HepG2 (cell line): ENCODE measurements around the gene URAD. TPM values are rescaled to one million over a fixed set of nuclear protein-coding genes. Genes with fewer than 3 reads are reported as not detected.

Experiments used
- ATAC-seq: fragments of 200-7000 bp; cut with Tn5 transposase; 3 replicates; pipeline ENCODE4 v1.9.1; 2020; ENCODE audit warnings: mild to moderate bottlenecking, moderate library complexity
- BruUV-seq: library from RNA; stranded (reverse); fragments of 400-500 nt; replicated peaks from 2 replicates; lab custom pipeline; 2021; lab: Mats Ljungman, UMichigan
- CTCF ChIA-PET: fragments of 300-600 bp; formaldehyde crosslinking; extraction: SDS; loops from one replicate; lab custom pipeline; 2021; ENCODE audit warnings: low total read pairs, inconsistent platforms, low intra/inter-chr PET ratio; lab: Yijun Ruan, JAX
- POLR2A ChIA-PET: fragments of 350-600 bp; sonication (Branson Sonifier 250); formaldehyde crosslinking; loops from one replicate; lab custom pipeline; 2020; ENCODE audit warnings: antibody characterized with exemption, inconsistent platforms; lab: Yijun Ruan, JAX
- DNase-seq: peaks from one replicate; pipeline ENCODE4 v3.0.0-alpha.2; 2015; ENCODE audit warnings: low spot score
- FAIRE-seq: peaks from 3 replicates; lab custom pipeline; 2011; peaks lifted over from hg19 to GRCh38; lab: Jason Lieb, UNC
- H2AFZ ChIP-seq: one replicate; pipeline ENCODE4 v1.6.1; 2011; ENCODE audit warnings: low read length, inconsistent platforms
- H3K27ac ChIP-seq: fragments of 300-600 bp; 3 replicates; pipeline ENCODE4 v1.8.0; 2011; ENCODE audit warnings: mixed run types, mild to moderate bottlenecking, mixed read lengths, low read length, inconsistent platforms; ENCODE audit not compliant: insufficient read depth; ENCODE audit errors: extremely low read length
- H3K27me3 ChIP-seq, 2 experiments: fragments of 200-600 bp in 1 of 2; 2 replicates in 1 of 2; 3 replicates in 1 of 2; pipeline versions ENCODE4 v1.6.0 to v1.8.0; 2011; ENCODE audit warnings: low read length in 2 of 2, mild to moderate bottlenecking in 2 of 2, moderate library complexity in 2 of 2, inconsistent platforms in 1 of 2; ENCODE audit not compliant: insufficient read depth in 2 of 2, control insufficient read depth in 1 of 2
- H3K36me3 ChIP-seq, 2 experiments: fragments of 200-600 bp in 1 of 2; replicated peaks in 1 of 2; 2 replicates in 1 of 2; 3 replicates in 1 of 2; pipeline versions ENCODE4 v1.5.1 to v1.8.0; 2011; ENCODE audit warnings: low read length in 2 of 2, inconsistent platforms in 1 of 2; ENCODE audit not compliant: insufficient read depth in 2 of 2, control insufficient read depth in 1 of 2
- H3K4me1 ChIP-seq: 2 replicates; pipeline ENCODE4 v1.5.1; 2012; ENCODE audit warnings: low read length, inconsistent platforms; ENCODE audit not compliant: insufficient read depth
- H3K4me2 ChIP-seq: 2 replicates; pipeline ENCODE4 v1.6.0; 2011; ENCODE audit warnings: low read depth, low read length, inconsistent platforms
- H3K4me3 ChIP-seq, 3 experiments: fragments of 200-600 bp in 1 of 3; sonication (generic), shearing (Covaris generic) in 1 of 3; replicated peaks in 1 of 3; 2 replicates each; pipeline ENCODE4 v1.5.1; 2011 to 2016; ENCODE audit warnings: low read length in 3 of 3, inconsistent platforms in 2 of 3, low read depth in 2 of 3, mild to moderate bottlenecking in 2 of 3, control low read depth in 1 of 3, mixed read lengths in 1 of 3; ENCODE audit not compliant: insufficient read depth in 1 of 3
- H3K79me2 ChIP-seq: one replicate; pipeline ENCODE4 v1.6.1; 2011; ENCODE audit warnings: low read length, inconsistent platforms; ENCODE audit not compliant: insufficient read depth
- H3K9ac ChIP-seq: 2 replicates; pipeline ENCODE4 v1.6.0; 2011; ENCODE audit warnings: mild to moderate bottlenecking, low read depth, low read length, inconsistent platforms; ENCODE audit not compliant: insufficient read depth
- H3K9me3 ChIP-seq: 2 replicates; pipeline ENCODE4 v1.5.1; 2012; ENCODE audit warnings: mild to moderate bottlenecking, low read length
- H4K20me1 ChIP-seq: 2 replicates; pipeline ENCODE4 v1.6.0; 2011; ENCODE audit warnings: inconsistent platforms, mild to moderate bottlenecking, low read length, moderate library complexity; ENCODE audit not compliant: insufficient read depth
- CERS6 ChIP-seq: sonication (generic); formaldehyde crosslinking; IDR thresholded peaks from 2 replicates; pipeline ENCODE4 v1.5.0; 2020; ENCODE audit warnings: missing genetic modification reagents
- FOXM1 ChIP-seq: sonication (generic); formaldehyde crosslinking; IDR thresholded peaks from 2 replicates; pipeline ENCODE4 v1.5.0; 2020; ENCODE audit warnings: missing genetic modification reagents
- FOXP1 ChIP-seq, 2 experiments: fragments of 450-650 bp in 1 of 2; IDR thresholded peaks; 2 replicates each; pipeline ENCODE4 v1.6.1; 2017 to 2018; ENCODE audit warnings: antibody characterized with exemption in 1 of 2
- GMEB1 ChIP-seq: sonication (generic); formaldehyde crosslinking; IDR thresholded peaks from 2 replicates; pipeline ENCODE4 v1.5.1; 2020; ENCODE audit warnings: missing genetic modification reagents, mild to moderate bottlenecking, borderline replicate concordance
- MLLT10 ChIP-seq: sonication (generic); formaldehyde crosslinking; IDR thresholded peaks from 2 replicates; pipeline ENCODE4 v1.4.0; 2020; ENCODE audit warnings: missing genetic modification reagents
- MTF1 ChIP-seq: sonication (generic); formaldehyde crosslinking; IDR thresholded peaks from 2 replicates; pipeline ENCODE4 v1.5.0; 2020; ENCODE audit warnings: missing genetic modification reagents
- PAF1 ChIP-seq: IDR thresholded peaks from 2 replicates; pipeline ENCODE4 v1.6.1; 2016; ENCODE audit warnings: missing genetic modification reagents, missing compliant biosample characterization
- PHF20 ChIP-seq: sonication (generic); formaldehyde crosslinking; IDR thresholded peaks from 2 replicates; pipeline ENCODE4 v1.5.0; 2020; ENCODE audit warnings: mild to moderate bottlenecking, missing genetic modification reagents
- TFE3 ChIP-seq: IDR thresholded peaks from 2 replicates; pipeline ENCODE4 v1.6.1; 2016
- THAP11 ChIP-seq: IDR thresholded peaks from 2 replicates; pipeline ENCODE4 v1.6.1; 2016; ENCODE audit warnings: missing biosample characterization, missing genetic modification reagents
- ZNF18 ChIP-seq: sonication (generic); formaldehyde crosslinking; IDR thresholded peaks from 2 replicates; pipeline ENCODE4 v1.8.0; 2022; ENCODE audit warnings: mild to moderate bottlenecking, missing genetic modification reagents; ENCODE audit not compliant: insufficient replicate concordance
- ZNF251 ChIP-seq: sonication (generic); formaldehyde crosslinking; IDR thresholded peaks from 2 replicates; pipeline ENCODE4 v1.9.0; 2021; ENCODE audit warnings: mild to moderate bottlenecking, missing genetic modification reagents
- ZNF253 ChIP-seq: sonication (generic); formaldehyde crosslinking; IDR thresholded peaks from 2 replicates; pipeline ENCODE4 v1.8.0; 2022; ENCODE audit warnings: mild to moderate bottlenecking, missing genetic modification reagents, borderline replicate concordance
- WGBS: methylation state at CpG from one replicate; pipeline ENCODE4 v1.1.6; 2017; ENCODE audit warnings: low lambda C conversion rate; 5-methylcytosine and 5-hydroxymethylcytosine counted together
- in situ Hi-C: cut with HindIII; loops from 2 replicates; pipeline ENCODE4 v1.10.0; 2017; ENCODE audit warnings: low pct_unique_long_range_greater_than_20kb; ENCODE audit not compliant: extremely low pct_ligation_motif_present
- intact Hi-C: fragments of 100-400 bp; cut with micrococcal nuclease; formaldehyde crosslinking; loops from one replicate; pipeline ENCODE4 v1.10.0; 2022; ENCODE audit not compliant: unreplicated experiment
- polyA plus RNA-seq, 8 experiments: library from polyadenylated mRNA; depleted of rRNA in 3 of 8; stranded (reverse) in 7 of 8; unstranded in 1 of 8; fragments of >200 nt; fragmentation: Illumina TruSeq in 4 of 8; extraction: Trizol in 4 of 8; gene quantifications; 2 replicates each; pipeline versions ENCODE4 v1.2.1 to v1.2.3, GENCODE V29; 2011 to 2016; ENCODE audit warnings: low read depth in 4 of 8, missing spikeins in 1 of 8, mixed read lengths in 1 of 8; ENCODE audit not compliant: insufficient read depth in 1 of 8
- total RNA-seq, 5 experiments: library from RNA; depleted of rRNA; stranded (reverse); fragments of >200 nt; fragmentation: Illumina TruSeq; extraction: Trizol; gene quantifications; 2 replicates each; pipeline ENCODE4 v1.2.3, GENCODE V29; 2016; ENCODE audit warnings: low read depth in 1 of 5

URAD gene
- total and polyA plus RNA-seq, 2 of the 13 experiments (the other 11 are each of a cell fraction or from before 2014, with no cell fraction given), result not detected

GRCh38 chr13:27972478-27972820 lies 16.0 kb downstream of the URAD start:
- ChIA-PET CTCF (no interaction called here), POLR2A (no interaction called here)
- H3K9ac ChIP-seq, result no peak overlapping the region

More at GRCh38 chr13:27972478-27972820, 16.0 kb downstream of the URAD start:
- in situ Hi-C loops, result loop anchor here (10.0 to 25.0 kb wide), 2 partner anchors 608 to 1010 kb away; no protein-coding TSS in a partner anchor
- Histone ChIP-seq H2AFZ (no peak overlapping the region), H3K4me3 (no peak overlapping the region), H3K27me3 (peaks cover 14 to 72% of the 10 kb centered on the region in 2 experiments), H3K4me1 (peaks cover 21% of the 10 kb centered on the region; the same call in 1 of the 2 replicates), H3K4me2 (no peak overlapping the region), H4K20me1 (no peaks in the 10 kb centered on the region), H3K9me3 (no peaks in the 10 kb centered on the region), H3K36me3 (no peaks in the 10 kb centered on the region), H3K27ac (no peak overlapping the region), H3K79me2 (no peaks in the 10 kb centered on the region)
- ATAC-seq (no peak), FAIRE-seq (no peak), DNase-seq (no peak)
- WGBS, result 8% methylated on average over 2 of the region's 2 CpGs
- BruUV-seq, result no TSS peak
- intact Hi-C loops, result no loop called here
- TF ChIP-seq CERS6 (CRISPR knock-in tag) (no peak), THAP11 (CRISPR knock-in tag) (no peak), PHF20 (CRISPR knock-in tag) (no peak), GMEB1 (CRISPR knock-in tag) (no peak), MLLT10 (no peak), ZNF18 (CRISPR knock-in tag) (no peak), ZNF253 (no peak), ZNF251 (CRISPR knock-in tag) (no peak), PAF1 (no peak), FOXM1 (no peak), MTF1 (CRISPR knock-in tag) (no peak), FOXP1 (IDR thresholded peaks at IDR 0.05) (no peak), FOXP1 (CRISPR knock-in tag; IDR thresholded peaks at IDR 0.05) (no peak), TFE3 (CRISPR knock-in tag) (no peak)
